HG03571 (cell line): ENCODE results near the gene HPCAL4.

ENCODE experiments used
- ATAC-seq: cut with Tn5 transposase; IDR thresholded peaks from one replicate; pipeline ENCODE4 v1.9.1; 2021; ENCODE audit not compliant: unreplicated experiment

The HPCAL4 gene

DNA sequence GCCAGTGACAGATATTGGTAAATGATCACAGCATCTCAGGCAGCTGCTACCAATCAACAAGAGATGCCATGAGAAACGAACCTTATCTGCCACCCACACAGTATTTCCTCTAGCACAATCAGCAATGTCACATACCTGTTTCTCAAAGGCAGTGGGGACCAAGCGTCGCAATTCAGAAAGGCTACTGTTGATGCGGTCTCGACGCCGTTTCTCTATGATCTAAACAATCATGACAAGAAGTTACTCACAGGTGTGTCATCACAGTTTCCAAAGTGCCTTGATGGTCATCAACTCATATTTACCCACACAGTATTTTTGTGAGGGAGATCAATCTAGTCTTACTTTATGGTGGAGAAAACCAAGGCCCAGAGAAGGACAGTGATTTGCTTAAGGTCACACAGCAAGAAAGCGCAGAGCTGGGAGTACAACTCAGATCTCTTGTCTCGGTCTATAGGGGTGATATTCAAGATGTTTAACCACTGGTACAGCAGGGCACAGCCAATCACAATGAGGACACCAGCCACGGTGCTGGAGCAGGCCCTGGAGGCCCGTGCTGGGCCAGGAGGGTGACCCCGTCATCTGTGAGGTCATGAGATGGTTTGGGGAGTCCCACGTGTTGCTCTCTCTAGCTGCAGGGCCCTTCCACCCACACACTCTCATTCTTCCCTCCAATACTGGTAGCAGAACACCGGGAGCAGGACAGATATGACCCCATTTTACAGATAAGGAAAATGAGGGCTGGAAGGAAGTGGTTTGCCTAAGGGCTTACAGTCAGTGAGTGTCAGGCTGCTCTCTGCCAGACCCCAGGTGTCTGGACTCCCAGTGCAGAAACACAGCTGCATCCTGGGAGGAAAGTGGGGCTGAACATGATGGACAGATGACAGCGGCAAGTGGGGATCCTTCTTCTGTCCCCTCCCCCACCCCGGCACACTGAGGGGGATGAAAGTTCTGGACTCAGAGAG lies 59.6 kb downstream of the HPCAL4 start:
- no peak for ATAC-seq

GRCh38 chr1:39628807-39629350 lies 62.4 kb downstream of the HPCAL4 start:
- ATAC-seq = no peak
